Activated CD4-positive, alpha-beta memory T cell treated with anti-CD3 and anti-CD28 coated beads for 36 hours (primary cell): ENCODE data around the gene LCN12. TPM values are rescaled to one million over a fixed set of nuclear protein-coding genes. Genes with fewer than 3 reads are reported as not detected.

Experiments
- CTCF ChIA-PET: fragments of 350-600 bp; sonication (Branson Sonifier 250); formaldehyde crosslinking; loops from one replicate; lab custom pipeline; 2021; ENCODE audit warnings: antibody characterized with exemption, inconsistent platforms; lab: Charles Lee
- POLR2A ChIA-PET: fragments of 350-600 bp; sonication (Branson Sonifier 250); formaldehyde crosslinking; loops from one replicate; lab custom pipeline; 2021; ENCODE audit warnings: antibody characterized with exemption; lab: Charles Lee
- DNase-seq: peaks from one replicate; pipeline ENCODE4 v3.0.0-alpha.2; 2020
- H3K27ac Mint-ChIP-seq: one replicate; pipeline ENCODE4 v1.8.0; 2021; ENCODE audit warnings: mixed read lengths
- H3K27me3 Mint-ChIP-seq: one replicate; pipeline ENCODE4 v1.8.0; 2021; ENCODE audit warnings: mixed read lengths
- H3K36me3 Mint-ChIP-seq: one replicate; pipeline ENCODE4 v1.8.0; 2021; ENCODE audit warnings: mixed read lengths
- H3K4me1 Mint-ChIP-seq: one replicate; pipeline ENCODE4 v1.8.0; 2021; ENCODE audit warnings: low read depth, mixed read lengths
- H3K4me3 Mint-ChIP-seq: one replicate; pipeline ENCODE4 v1.8.0; 2021; ENCODE audit warnings: mild to moderate bottlenecking, mixed read lengths
- H3K9me3 Mint-ChIP-seq: one replicate; pipeline ENCODE4 v1.8.0; 2021; ENCODE audit warnings: mixed read lengths
- intact Hi-C: fragments of 100-400 bp; cut with micrococcal nuclease; formaldehyde crosslinking; loops from one replicate; pipeline ENCODE4 v1.15.1; 2023
- total RNA-seq, 2 experiments: library from RNA; stranded (reverse); gene quantifications; one replicate each; pipeline ENCODE4 v1.2.3, GENCODE V29; 2021

LCN12 gene
- total RNA-seq, 2 experiments from 2014 or later: 1.6 to 2.1 TPM

DNA sequence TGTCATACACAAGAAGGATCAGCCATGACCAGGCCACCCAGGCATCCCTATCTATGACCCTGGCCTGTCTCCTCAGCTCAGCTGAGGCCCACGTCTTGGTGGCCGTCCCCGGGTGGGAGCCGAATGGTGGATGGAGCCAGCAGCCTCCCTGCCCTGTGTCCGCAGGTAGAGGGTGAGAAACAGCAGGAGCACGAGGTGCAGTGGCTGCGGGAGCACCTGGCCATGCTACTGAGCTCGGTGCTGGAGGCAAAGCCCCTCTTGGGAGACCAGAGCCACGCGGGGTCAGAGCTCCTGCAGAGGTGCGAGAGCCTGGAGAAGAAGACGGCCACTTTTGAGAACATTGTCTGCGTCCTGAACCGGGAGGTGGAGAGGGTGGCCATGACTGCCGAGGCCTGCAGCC lies 32.0 kb upstream of the LCN12 start:
- Mint-ChIP-seq H3K36me3 (peaks cover 46% of the 10 kb centered on the region), H3K27me3 (no peaks in the 10 kb centered on the region), H3K27ac (peak overlapping the region; percentile 30), H3K4me3 (no peak overlapping the region), H3K4me1 (peaks cover 14% of the 10 kb centered on the region), H3K9me3 (no peaks in the 10 kb centered on the region)
- intact Hi-C loops: no loop called here
- DNase-seq: no peak
- POLR2A ChIA-PET: no interaction called here
- CTCF ChIA-PET: interaction anchor here (1.0 kb wide), 1 partner anchor 78 kb away, joined by 4 read pairs; the partner anchor contains the start of gene AJM1

DNA sequence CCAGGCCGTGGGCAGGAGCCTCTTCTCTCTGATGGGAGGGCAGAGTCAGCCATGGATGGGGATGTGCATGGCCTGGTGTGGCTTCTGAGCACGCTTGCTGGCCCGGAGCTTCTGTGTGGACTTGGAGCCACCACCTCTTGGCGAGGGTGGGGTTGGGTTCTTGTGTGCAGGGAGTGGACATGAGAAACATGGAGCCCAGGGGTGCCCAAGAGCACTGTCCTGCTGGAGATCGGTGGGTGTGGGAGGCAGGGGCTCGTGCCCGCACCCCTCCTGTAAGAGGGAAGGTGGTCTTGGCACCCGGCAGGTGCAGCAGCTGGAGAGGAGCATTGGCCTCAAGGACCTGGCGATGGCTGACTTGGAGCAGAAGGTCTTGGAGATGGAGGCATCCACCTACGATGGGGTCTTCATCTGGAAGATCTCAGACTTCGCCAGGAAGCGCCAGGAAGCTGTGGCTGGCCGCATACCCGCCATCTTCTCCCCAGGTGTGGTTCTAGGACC lies 31.3 kb upstream of the LCN12 start:
- no peak for DNase-seq
- Mint-ChIP-seq H3K4me1 (peaks cover 8% of the 10 kb centered on the region), H3K36me3 (peaks cover 42% of the 10 kb centered on the region), H3K9me3 (no peaks in the 10 kb centered on the region), H3K27ac (peak overlapping the region; percentile 42), H3K27me3 (no peaks in the 10 kb centered on the region), H3K4me3 (no peak overlapping the region)
- ChIA-PET CTCF (no interaction called here), POLR2A (interaction anchor here (0.6 kb wide), 1 partner anchor 95 kb away, joined by 3 read pairs; no protein-coding TSS in a partner anchor)
- intact Hi-C loops: no loop called here

DNA sequence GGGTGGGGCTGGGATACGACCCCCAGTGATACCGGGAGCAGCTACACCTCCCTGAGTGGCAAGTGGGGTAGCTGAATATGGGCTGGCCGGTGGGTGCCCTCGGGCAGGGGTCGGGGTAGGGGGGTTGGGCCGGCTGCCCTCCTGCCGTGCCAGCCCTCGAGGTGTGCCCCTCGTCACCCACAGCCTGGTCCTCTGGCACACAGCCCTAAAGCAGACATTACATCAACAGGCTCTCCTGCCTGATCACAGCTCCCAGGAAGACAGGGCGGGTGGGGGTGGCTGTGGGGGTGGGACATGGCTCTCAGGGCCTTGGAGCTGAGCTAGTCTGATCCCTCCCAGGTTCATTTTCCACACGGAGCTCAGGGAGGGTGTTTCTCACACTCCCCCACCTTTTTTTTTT lies 30.8 kb upstream of the LCN12 start:
- H3K4me1 Mint-ChIP-seq: peaks cover 3% of the 10 kb centered on the region
- ChIA-PET POLR2A (interaction anchor here (0.6 kb wide), 1 partner anchor 96 kb away, joined by 3 read pairs; no protein-coding TSS in a partner anchor), CTCF (no interaction called here)
- H3K27ac Mint-ChIP-seq: no peak overlapping the region
- H3K9me3 Mint-ChIP-seq: no peaks in the 10 kb centered on the region
- H3K36me3 Mint-ChIP-seq: peaks cover 37% of the 10 kb centered on the region
- no peak overlapping the region for H3K4me3 Mint-ChIP-seq
- H3K27me3 Mint-ChIP-seq: no peaks in the 10 kb centered on the region
- no peak for DNase-seq
- intact Hi-C loops: no loop called here

DNA sequence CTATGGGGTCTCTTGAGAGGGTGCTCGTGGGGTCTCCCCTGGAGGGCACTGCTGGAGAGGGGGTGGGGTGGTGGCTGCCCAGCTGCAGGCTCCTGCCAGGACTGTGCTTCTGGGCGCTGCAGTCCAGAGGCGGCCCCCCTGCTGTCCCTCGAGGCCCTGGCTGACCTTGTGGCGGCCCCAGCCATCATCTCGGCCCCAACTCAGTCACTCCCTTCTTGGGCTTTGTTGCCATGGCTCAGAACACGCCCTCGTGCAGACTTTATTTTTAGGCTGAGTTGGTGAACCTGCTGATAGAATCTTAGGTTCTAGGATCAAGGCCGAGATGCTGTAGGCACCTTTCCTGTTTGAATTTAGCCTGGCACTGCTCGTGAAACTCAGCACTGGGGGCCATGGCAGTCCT lies 30.4 kb upstream of the LCN12 start:
- H3K4me3 Mint-ChIP-seq: no peak overlapping the region
- no peak overlapping the region for H3K27ac Mint-ChIP-seq
- no peaks in the 10 kb centered on the region for H3K27me3 Mint-ChIP-seq
- peaks cover 35% of the 10 kb centered on the region for H3K36me3 Mint-ChIP-seq
- CTCF ChIA-PET: no interaction called here
- peaks cover 3% of the 10 kb centered on the region for H3K4me1 Mint-ChIP-seq
- no peaks in the 10 kb centered on the region for H3K9me3 Mint-ChIP-seq
- no peak for DNase-seq
- POLR2A ChIA-PET: interaction anchor here (0.6 kb wide), 1 partner anchor 96 kb away, joined by 3 read pairs; no protein-coding TSS in a partner anchor
- intact Hi-C loops: no loop called here

DNA sequence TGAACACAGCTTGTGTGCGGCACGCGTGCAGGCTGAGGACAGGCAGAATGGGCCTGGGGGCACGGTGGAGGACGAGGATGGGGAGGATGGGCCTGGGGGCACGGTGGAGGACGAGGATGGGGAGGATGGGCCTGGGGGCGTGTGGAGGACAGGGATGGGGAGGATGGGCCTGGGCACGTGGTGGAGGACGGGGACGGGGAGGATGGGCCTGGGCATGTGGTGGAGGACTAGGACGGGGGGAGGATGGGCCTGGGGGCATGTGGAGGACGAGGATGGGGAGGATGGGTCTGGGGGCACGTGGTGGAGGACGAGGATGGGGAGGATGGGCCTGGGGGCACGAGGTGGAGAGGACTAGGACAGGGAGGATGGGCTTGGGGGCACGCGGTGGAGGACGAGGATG lies 29.5 kb upstream of the LCN12 start:
- POLR2A ChIA-PET: no interaction called here
- Mint-ChIP-seq H3K36me3 (peaks cover 30% of the 10 kb centered on the region), H3K4me1 (no peaks in the 10 kb centered on the region), H3K27me3 (no peaks in the 10 kb centered on the region), H3K4me3 (no peak overlapping the region), H3K27ac (peak overlapping the region; percentile 23), H3K9me3 (no peaks in the 10 kb centered on the region)
- no peak for DNase-seq
- intact Hi-C loops: no loop called here
- CTCF ChIA-PET: no interaction called here

DNA sequence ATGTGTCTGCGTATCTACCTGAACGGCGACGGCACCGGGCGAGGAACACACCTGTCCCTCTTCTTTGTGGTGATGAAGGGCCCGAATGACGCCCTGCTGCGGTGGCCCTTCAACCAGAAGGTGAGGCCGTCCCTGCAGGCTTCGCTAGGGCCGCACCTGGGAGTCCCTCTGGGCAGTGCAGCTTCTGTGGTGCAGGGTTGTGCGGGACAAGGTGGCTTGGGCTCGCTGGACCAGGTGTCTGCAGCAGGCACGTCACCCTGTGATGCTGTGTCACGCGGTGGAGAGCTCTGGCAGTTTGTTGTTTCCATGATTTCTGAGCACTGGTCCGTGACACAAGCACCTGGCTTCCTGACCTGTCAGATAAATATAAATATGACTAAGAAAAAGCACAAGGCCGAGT lies 28.2 kb upstream of the LCN12 start:
- Mint-ChIP-seq H3K27me3 (no peaks in the 10 kb centered on the region), H3K9me3 (no peaks in the 10 kb centered on the region), H3K27ac (no peak overlapping the region), H3K4me3 (no peak overlapping the region), H3K4me1 (peaks cover 5% of the 10 kb centered on the region), H3K36me3 (peaks cover 29% of the 10 kb centered on the region)
- no peak for DNase-seq
- CTCF ChIA-PET: interaction anchor here (1.5 kb wide), 1 partner anchor 82 kb away, joined by 5 read pairs; the partner anchor contains the start of gene AJM1
- POLR2A ChIA-PET: no interaction called here
- intact Hi-C loops: no loop called here

DNA sequence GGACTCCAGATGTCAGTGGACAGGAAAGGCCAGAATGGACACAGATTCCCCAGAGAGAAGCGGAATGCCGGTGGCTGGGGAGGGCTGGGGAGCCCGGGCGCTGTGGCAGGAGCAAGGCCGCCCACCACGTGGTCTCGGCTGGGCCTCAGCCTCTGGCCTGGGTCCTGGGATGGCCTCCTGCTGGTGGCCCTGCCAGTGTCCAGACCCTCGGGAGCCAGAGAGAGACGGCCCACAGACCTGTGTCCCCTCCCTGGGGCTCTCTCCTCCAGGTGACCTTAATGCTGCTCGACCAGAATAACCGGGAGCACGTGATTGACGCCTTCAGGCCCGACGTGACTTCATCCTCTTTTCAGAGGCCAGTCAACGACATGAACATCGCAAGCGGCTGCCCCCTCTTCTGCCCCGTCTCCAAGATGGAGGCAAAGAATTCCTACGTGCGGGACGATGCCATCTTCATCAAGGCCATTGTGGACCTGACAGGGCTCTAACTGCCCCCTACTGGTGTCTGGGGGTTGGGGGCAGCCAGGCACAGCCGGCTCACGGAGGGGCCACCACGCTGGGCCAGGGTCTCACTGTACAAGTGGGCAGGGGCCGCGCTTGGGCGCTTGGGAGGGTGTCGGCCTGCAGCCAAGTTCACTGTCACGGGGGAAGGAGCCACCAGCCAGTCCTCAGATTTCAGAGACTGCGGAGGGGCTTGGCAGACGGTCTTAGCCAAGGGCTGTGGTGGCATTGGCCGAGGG lies 26.5 kb upstream of the LCN12 start:
- H3K9me3 Mint-ChIP-seq: no peaks in the 10 kb centered on the region
- no peak overlapping the region for H3K4me3 Mint-ChIP-seq
- no peak for DNase-seq
- intact Hi-C loops: no loop called here
- peaks cover 24% of the 10 kb centered on the region for H3K36me3 Mint-ChIP-seq
- POLR2A ChIA-PET: no interaction called here
- no peak overlapping the region for H3K27ac Mint-ChIP-seq
- H3K27me3 Mint-ChIP-seq: no peaks in the 10 kb centered on the region
- CTCF ChIA-PET: interaction anchor here (1.0 to 1.5 kb wide), 3 partner anchors 83 to 103 kb away, joined by 3 to 5 read pairs (median 4); partner anchors contain the start of gene AJM1
- peaks cover 7% of the 10 kb centered on the region for H3K4me1 Mint-ChIP-seq

DNA sequence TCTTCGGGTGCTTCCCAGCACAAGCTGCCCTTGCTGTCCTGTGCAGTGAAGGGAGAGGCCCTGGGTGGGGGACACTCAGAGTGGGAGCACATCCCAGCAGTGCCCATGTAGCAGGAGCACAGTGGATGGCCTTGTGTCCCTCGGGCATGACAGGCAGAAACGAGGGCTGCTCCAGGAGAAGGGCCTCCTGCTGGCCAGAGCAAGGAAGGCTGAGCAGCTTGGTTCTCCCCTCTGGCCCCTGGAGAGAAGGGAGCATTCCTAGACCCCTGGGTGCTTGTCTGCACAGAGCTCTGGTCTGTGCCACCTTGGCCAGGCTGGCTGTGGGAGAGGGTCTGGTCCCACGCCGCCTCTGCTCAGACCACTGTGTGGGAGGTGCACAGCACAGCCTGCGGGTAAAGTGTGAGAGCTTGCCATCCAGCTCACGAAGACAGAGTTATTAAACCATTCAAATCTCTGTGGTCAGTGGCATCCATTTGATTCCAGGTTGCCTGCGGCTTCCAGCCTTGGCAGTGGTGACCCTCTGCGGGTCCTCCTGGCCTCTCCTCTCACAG lies 25.8 kb upstream of the LCN12 start:
- Mint-ChIP-seq H3K36me3 (peaks cover 22% of the 10 kb centered on the region), H3K4me3 (no peak overlapping the region), H3K4me1 (peaks cover 8% of the 10 kb centered on the region), H3K27me3 (no peaks in the 10 kb centered on the region), H3K27ac (no peak overlapping the region), H3K9me3 (no peaks in the 10 kb centered on the region)
- no peak for DNase-seq
- CTCF ChIA-PET: interaction anchor here (1.0 to 1.3 kb wide), 2 partner anchors 84 to 103 kb away, joined by 3 to 4 read pairs; partner anchors contain the start of gene AJM1
- POLR2A ChIA-PET: no interaction called here
- intact Hi-C loops: no loop called here

DNA sequence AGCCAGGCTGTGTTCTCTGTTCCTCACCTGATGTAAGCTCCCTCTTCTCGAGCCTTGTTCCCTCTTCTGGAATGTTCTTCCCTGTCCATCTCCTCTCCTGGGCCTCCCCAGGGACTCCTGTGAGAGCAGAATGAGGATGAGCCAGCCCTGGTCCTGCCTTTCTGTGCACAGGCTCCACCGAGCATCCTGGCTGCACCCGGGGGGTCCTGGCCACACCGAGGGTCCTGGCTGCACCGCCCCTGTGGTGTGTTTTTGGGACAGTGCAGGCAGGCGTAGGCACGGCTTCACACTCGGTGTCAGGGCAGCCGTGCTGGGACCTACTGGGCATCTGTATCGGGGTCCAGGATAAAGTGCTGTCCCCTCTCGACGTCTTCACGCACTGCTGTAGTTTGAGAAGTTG lies 25.3 kb upstream of the LCN12 start:
- ChIA-PET POLR2A (interaction anchor here (0.6 kb wide), 1 partner anchor 465 kb away, joined by 3 read pairs; no protein-coding TSS in a partner anchor), CTCF (interaction anchor here (1.0 to 1.3 kb wide), 2 partner anchors 84 to 102 kb away, joined by 3 to 4 read pairs; partner anchors contain the start of gene AJM1)
- Mint-ChIP-seq H3K4me1 (peaks cover 12% of the 10 kb centered on the region), H3K9me3 (no peaks in the 10 kb centered on the region), H3K4me3 (no peak overlapping the region), H3K27me3 (no peaks in the 10 kb centered on the region), H3K36me3 (peaks cover 23% of the 10 kb centered on the region), H3K27ac (no peak overlapping the region)
- no peak for DNase-seq
- intact Hi-C loops: no loop called here

DNA sequence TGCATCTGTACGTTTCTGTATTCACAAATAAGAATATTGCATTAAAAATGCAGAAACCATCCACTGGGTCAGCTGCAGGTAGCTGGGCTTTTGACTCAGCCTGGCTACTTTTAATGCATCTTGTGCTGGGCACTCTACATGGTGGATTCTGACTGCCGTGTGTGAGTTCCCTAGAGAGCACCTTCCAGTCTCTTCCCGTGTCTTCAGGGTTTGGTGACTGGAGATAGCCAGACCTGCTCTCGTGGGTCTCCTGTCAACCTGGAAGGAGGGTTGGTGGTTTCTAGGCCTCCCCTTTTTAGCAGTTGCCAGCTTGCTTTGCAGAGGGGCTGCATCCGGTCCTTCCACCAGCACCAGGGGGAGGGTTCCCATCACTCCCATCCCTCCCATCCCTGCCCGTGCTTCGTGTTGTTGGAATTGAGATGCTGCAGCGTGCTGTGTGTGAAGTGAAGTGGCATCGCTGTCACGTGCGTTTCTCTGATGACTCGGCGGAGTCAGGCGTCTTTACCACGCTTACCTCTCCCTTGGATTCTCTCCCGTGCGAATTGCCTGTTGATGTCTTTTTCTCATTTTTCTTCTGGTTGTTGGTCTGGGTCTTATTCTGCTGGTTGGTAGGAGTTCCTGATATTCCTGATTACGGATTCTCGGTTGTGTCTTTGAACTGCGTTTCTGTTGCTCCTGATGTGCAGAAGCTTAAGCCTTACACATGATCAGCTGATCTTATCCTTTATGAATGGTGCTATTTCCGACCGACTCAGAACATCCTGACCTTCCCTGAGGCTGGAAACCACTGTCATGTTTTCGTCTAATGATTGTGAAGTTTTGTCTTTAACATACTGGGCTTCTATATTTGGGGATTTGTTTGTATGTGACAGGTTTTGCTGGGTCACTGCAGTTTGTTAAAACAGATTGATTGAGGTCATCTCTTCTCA lies 24.5 kb upstream of the LCN12 start:
- CTCF ChIA-PET: no interaction called here
- POLR2A ChIA-PET: interaction anchor here (0.6 kb wide), 1 partner anchor 466 kb away, joined by 3 read pairs; no protein-coding TSS in a partner anchor
- H3K4me1 Mint-ChIP-seq: peaks cover 20% of the 10 kb centered on the region
- no peak overlapping the region for H3K4me3 Mint-ChIP-seq
- peak overlapping the region; percentile 55 for H3K27ac Mint-ChIP-seq
- H3K36me3 Mint-ChIP-seq: peaks cover 18% of the 10 kb centered on the region
- no peaks in the 10 kb centered on the region for H3K9me3 Mint-ChIP-seq
- no peaks in the 10 kb centered on the region for H3K27me3 Mint-ChIP-seq
- intact Hi-C loops: no loop called here
- no peak for DNase-seq

DNA sequence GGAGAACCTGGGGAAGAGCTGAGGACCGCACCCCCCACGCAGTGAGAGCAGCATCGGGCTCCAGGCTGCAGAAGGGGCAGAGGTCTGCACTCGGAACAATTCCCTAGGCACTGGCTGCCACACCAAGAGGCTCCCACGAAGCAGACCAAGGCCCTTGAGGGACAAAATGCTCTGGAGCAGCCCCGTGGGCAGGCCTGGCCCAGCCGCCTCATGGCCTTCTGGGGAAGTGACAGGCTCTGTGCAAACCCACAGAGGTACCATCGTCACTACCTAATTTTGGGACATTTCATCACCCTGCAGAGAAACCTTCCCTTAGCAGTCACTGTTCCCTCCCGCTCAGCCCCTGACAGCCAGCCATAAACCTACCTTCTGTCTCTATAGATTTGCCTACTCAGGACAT lies 23.5 kb upstream of the LCN12 start:
- no peak overlapping the region for H3K4me3 Mint-ChIP-seq
- no peaks in the 10 kb centered on the region for H3K27me3 Mint-ChIP-seq
- no peak overlapping the region for H3K27ac Mint-ChIP-seq
- intact Hi-C loops: no loop called here
- ChIA-PET POLR2A (no interaction called here), CTCF (no interaction called here)
- no peaks in the 10 kb centered on the region for H3K9me3 Mint-ChIP-seq
- H3K4me1 Mint-ChIP-seq: peaks cover 27% of the 10 kb centered on the region
- peaks cover 19% of the 10 kb centered on the region for H3K36me3 Mint-ChIP-seq
- no peak for DNase-seq
